GM12891 (cell line): ENCODE data around the gene KIF5C.

Experiments
- POLR2A ChIP-seq: IDR thresholded peaks from 2 replicates; pipeline ENCODE4 v1.6.1; 2011; ENCODE audit warnings: low read depth, low read length, control low read depth
- POLR2AphosphoS5 ChIP-seq: IDR thresholded peaks from 2 replicates; pipeline ENCODE4 v1.6.1; 2011; ENCODE audit warnings: low read depth, low read length, control low read depth
- SPI1 ChIP-seq: IDR thresholded peaks from 2 replicates; pipeline ENCODE4 v1.6.1; 2011; ENCODE audit warnings: low read depth, low read length, control low read depth

DNA sequence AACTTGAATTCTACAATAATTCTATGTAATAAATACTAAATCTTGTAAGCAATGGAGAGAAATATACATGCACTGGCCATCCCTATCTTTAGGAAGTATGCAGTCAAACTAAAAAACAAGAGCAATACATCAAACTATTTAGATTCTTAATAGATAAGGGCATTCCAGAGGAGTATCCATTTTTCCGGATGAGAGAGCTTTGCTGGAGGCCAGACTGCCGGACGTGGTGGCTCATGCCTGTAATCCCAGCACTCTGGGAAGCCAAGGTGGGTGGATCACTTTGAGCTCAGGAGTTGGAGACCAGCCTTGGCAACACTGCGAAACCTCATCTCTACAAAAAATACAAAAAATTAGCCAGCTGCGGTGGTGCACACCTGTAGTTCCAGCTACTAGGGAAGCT, 60.8 kb downstream of the KIF5C start:
- no peak for TF ChIP-seq POLR2A
- TF ChIP-seq SPI1 = no peak
- no peak for TF ChIP-seq POLR2AphosphoS5
